SK-N-MC (cell line): ENCODE results near the gene DGKD.
A peak's percentile ranks its signal among the peaks of the same experiment; 100 is the strongest.

Experiments
- DNase-seq: peaks from one replicate; pipeline ENCODE4 v3.0.0-alpha.2; 2011; ENCODE audit warnings: low read depth, low spot score
- H3K27ac ChIP-seq: fragments of 200-600 bp; sonication (generic); 2 replicates; pipeline ENCODE4 v1.5.1; 2016; ENCODE audit warnings: mixed run types
- H3K36me3 ChIP-seq: fragments of 200-600 bp; sonication (generic); 2 replicates; pipeline ENCODE4 v1.6.1; 2017; ENCODE audit warnings: antibody characterized with exemption, low read length, mixed read lengths; ENCODE audit not compliant: insufficient read depth
- H3K4me3 ChIP-seq: fragments of 200-600 bp; sonication (generic); 2 replicates; pipeline ENCODE4 v1.5.1; 2016
- H3K9ac ChIP-seq: fragments of 200-600 bp; sonication (generic); 2 replicates; pipeline ENCODE4 v1.8.0; 2017; ENCODE audit warnings: mixed run types, mixed read lengths; ENCODE audit not compliant: insufficient read length
- H3K9me3 ChIP-seq: fragments of 200-600 bp; sonication (generic); 2 replicates; pipeline ENCODE4 v1.6.1; 2017; ENCODE audit warnings: low read depth, mild to moderate bottlenecking, antibody characterized with exemption, low read length, moderate library complexity, mixed read lengths
- EZH2 ChIP-seq: fragments of 200-600 bp; sonication (generic); IDR thresholded peaks from one replicate; pipeline ENCODE4 v1.6.1; 2017; ENCODE audit warnings: antibody characterized with exemption
- FOXP2 ChIP-seq: optimal IDR thresholded peaks from 2 replicates; pipeline ENCODE3; 2011; ENCODE audit warnings: mild to moderate bottlenecking, moderate library complexity; ENCODE audit not compliant: insufficient read depth; ENCODE audit errors: extremely low read length, control extremely low read depth
- POLR2AphosphoS5 ChIP-seq: IDR thresholded peaks from 2 replicates; pipeline ENCODE4 v1.6.1; 2012; ENCODE audit warnings: mild to moderate bottlenecking, low read depth, low read length, borderline replicate concordance

DGKD gene

GRCh38 chr2:233469261-233470010 is 115.1 kb downstream of the DGKD start:
- H3K27ac ChIP-seq: peak overlapping the region; percentile 31; the same call in 1 of the 2 replicates
- no peak overlapping the region for H3K9ac ChIP-seq
- no peak for TF ChIP-seq POLR2AphosphoS5
- no peak for TF ChIP-seq EZH2
- peaks cover 74% of the 10 kb centered on the region for H3K36me3 ChIP-seq
- no peak overlapping the region for H3K4me3 ChIP-seq
- no peaks in the 10 kb centered on the region for H3K9me3 ChIP-seq
- no peak for DNase-seq

- no peak overlapping the region for H3K4me3 ChIP-seq
- no peaks in the 10 kb centered on the region for H3K9me3 ChIP-seq
- DNase-seq: no peak
- H3K36me3 ChIP-seq: peaks cover 67% of the 10 kb centered on the region
- H3K9ac ChIP-seq: no peak overlapping the region
- TF ChIP-seq FOXP2 (no peak), POLR2AphosphoS5 (no peak), EZH2 (no peak)
- H3K27ac ChIP-seq: no peak overlapping the region
Measured at GRCh38 chr2:233470011-233470687, 115.9 kb downstream of the DGKD start.

DNA sequence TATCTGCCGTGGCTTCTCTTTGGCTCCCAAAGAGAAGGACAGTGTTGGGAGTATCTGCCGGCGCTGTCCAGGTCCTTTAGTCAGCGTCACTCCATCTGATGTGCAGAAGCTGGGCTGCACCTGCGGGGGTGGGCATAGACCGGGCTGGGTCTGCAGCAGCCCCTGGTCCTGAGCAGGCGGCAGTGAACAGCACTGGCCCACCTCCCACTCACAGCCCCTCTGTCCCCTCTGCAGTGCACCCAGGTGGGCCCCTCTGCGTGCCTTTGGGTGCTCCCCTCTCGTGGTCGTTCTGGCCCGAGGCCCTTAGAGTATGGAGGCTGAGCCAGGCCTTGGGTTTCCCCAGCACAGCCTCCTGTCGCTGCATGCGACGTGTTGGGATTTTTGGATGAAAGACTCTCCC is 116.5 kb downstream of the DGKD start:
- Histone ChIP-seq H3K9me3 (no peaks in the 10 kb centered on the region), H3K4me3 (no peak overlapping the region), H3K36me3 (peaks cover 65% of the 10 kb centered on the region), H3K27ac (no peak overlapping the region), H3K9ac (no peak overlapping the region)
- no peak for DNase-seq
- no peak for TF ChIP-seq FOXP2
- no peak for TF ChIP-seq POLR2AphosphoS5
- TF ChIP-seq EZH2: no peak

- Histone ChIP-seq H3K9me3 (no peaks in the 10 kb centered on the region), H3K9ac (no peak overlapping the region), H3K4me3 (no peak overlapping the region), H3K36me3 (peaks cover 59% of the 10 kb centered on the region), H3K27ac (no peak overlapping the region)
- TF ChIP-seq POLR2AphosphoS5 (no peak), EZH2 (no peak), FOXP2 (no peak)
- no peak for DNase-seq
Measured at GRCh38 chr2:233471291-233472035, 117.2 kb downstream of the DGKD start.

DNA sequence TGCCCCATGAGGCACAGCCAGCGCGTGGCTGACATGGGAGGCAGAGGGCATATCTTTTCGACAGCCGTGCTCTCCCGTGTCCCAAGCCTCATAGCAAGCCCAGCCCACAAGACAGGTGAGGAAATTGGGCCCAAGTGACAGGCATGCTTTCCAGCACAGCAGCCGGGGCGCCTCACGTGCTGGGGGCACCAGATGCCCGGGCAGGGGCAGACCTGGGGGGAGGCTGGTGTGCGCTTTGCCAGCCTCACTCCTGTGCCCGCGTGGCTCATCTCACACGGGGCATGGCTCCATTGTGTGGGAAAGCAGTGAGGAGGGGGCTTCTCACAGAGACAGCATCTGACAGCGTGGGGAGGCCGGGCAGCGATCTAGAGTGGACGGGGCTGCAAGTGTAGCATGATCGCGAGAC is 119.1 kb downstream of the DGKD start:
- H3K9me3 ChIP-seq: no peaks in the 10 kb centered on the region
- no peak overlapping the region for H3K27ac ChIP-seq
- no peak overlapping the region for H3K4me3 ChIP-seq
- TF ChIP-seq FOXP2 (no peak), EZH2 (no peak), POLR2AphosphoS5 (no peak)
- no peak overlapping the region for H3K9ac ChIP-seq
- peaks cover 42% of the 10 kb centered on the region for H3K36me3 ChIP-seq
- no peak for DNase-seq

DNA sequence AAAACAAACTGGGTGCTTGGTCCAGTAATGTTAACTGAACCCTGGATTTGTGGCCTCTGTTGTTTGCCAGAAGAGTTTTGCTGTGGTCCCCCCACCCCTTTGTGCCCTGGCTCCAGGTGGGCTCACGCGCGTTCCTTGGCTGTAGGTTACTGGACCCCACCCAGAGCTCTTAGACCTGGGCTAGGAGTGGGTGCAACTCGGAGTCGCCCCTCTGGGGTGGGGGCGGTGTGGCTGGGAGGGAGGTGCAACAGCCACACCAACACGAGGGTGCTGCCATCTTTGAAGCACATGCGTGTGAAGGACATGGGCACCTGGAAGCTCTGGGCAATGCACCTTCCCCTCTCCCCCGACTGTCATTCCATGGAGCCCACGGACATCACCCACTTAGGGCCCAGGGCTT is 119.6 kb downstream of the DGKD start:
- Histone ChIP-seq H3K9ac (no peak overlapping the region), H3K9me3 (no peaks in the 10 kb centered on the region), H3K27ac (no peak overlapping the region), H3K36me3 (peaks cover 38% of the 10 kb centered on the region), H3K4me3 (no peak overlapping the region)
- no peak for TF ChIP-seq FOXP2
- TF ChIP-seq POLR2AphosphoS5: no peak
- no peak for TF ChIP-seq EZH2
- no peak for DNase-seq

- no peaks in the 10 kb centered on the region for H3K9me3 ChIP-seq
- H3K36me3 ChIP-seq: peaks cover 31% of the 10 kb centered on the region
- H3K27ac ChIP-seq: peak overlapping the region; percentile 56; the same call in 1 of the 2 replicates
- no peak for DNase-seq
- no peak overlapping the region for H3K4me3 ChIP-seq
- H3K9ac ChIP-seq: no peak overlapping the region
- TF ChIP-seq EZH2 (no peak), FOXP2 (no peak), POLR2AphosphoS5 (no peak)
Measured at GRCh38 chr2:233474308-233475160, 120.2 kb downstream of the DGKD start.
